ENCODE data around the gene CDC14A. TPM values are rescaled to one million over a fixed set of nuclear protein-coding genes. Genes with fewer than 3 reads are reported as not detected.
A peak's percentile ranks its signal among the peaks of the same experiment; 100 is the strongest.

CDC14A gene
- total and polyA plus RNA-seq, 2 of the 8 experiments (the other 6 are each of a cell fraction or from before 2014, with no cell fraction given), result 3.2 to 8.9 TPM

GRCh38 chr1:100538913-100539835, 186.9 kb downstream of the CDC14A start (continued):
- TF ChIP-seq CTCF (IDR thresholded peaks at IDR 0.05; ENCODE audit: control extremely low read depth in 1 of 3, insufficient read depth in 1 of 3, low read depth in 1 of 3, low read length in 3 of 3) (peak in 1 of 3 experiments; percentile 18; a peak in 1 of 4 replicates), FOSL1 (IDR thresholded peaks at IDR 0.05; ENCODE audit: insufficient read depth, low read depth, low read length) (no peak), RNF2 (IDR thresholded peaks at IDR 0.05; ENCODE audit: borderline replicate concordance, low read depth, low read length, missing control alignments, poor library complexity, severe bottlenecking) (peak; percentile 64), SP4 (IDR thresholded peaks at IDR 0.05; ENCODE audit: low read length) (no peak), TEAD4 (IDR thresholded peaks at IDR 0.05; ENCODE audit: low read depth, low read length) (no peak), JUN (IDR thresholded peaks at IDR 0.05; ENCODE audit: low read depth, low read length) (no peak), TBP (IDR thresholded peaks at IDR 0.05; ENCODE audit: low read depth, low read length) (no peak), ATF2 (IDR thresholded peaks at IDR 0.05; ENCODE audit: low read length) (no peak), E2F6 (IDR thresholded peaks at IDR 0.05) (peak; percentile 82), CHD2 (IDR thresholded peaks at IDR 0.05; ENCODE audit: low read length) (no peak), RXRA (IDR thresholded peaks at IDR 0.05; ENCODE audit: insufficient read depth, low read depth, low read length) (no peak), MAX (IDR thresholded peaks at IDR 0.05) (peak; percentile 67)

Data from H1 (cell line).